ENCODE measurements around the gene ABHD17C. TPM values are rescaled to one million over a fixed set of nuclear protein-coding genes. Genes with fewer than 3 reads are reported as not detected.

The ABHD17C gene
- total RNA-seq, 4 donors from 2014 or later = 7.3 to 9.5 (median 8.4) TPM

GRCh38 chr15:80743189-80743833 lies 48.2 kb downstream of the ABHD17C start:
- intact Hi-C loops (cut with DNase I) = no loop called here
- Histone ChIP-seq H3K9me3 (no peaks in the 10 kb centered on the region), H3K27ac (no peak overlapping the region), H3K4me1 (peaks cover 0 to 4% of the 10 kb centered on the region in 2 donors), H3K4me3 (replicated peaks in 1 of 3) (no peak overlapping the region), H3K27me3 (no peaks in the 10 kb centered on the region), H3K36me3 (no peaks in the 10 kb centered on the region)
- DNase-seq = no peak
- 81 to 85% methylated on average over 11 of the region's 11 CpGs for WGBS, 2 donors
- TF ChIP-seq POLR2A (IDR thresholded peaks at IDR 0.05) = no peak
- TF ChIP-seq CTCF (IDR thresholded peaks at IDR 0.05) = no peak

- WGBS, 2 donors = 88% methylated on average over 6 of the region's 6 CpGs
Observed at GRCh38 chr15:80744415-80744814, 49.3 kb downstream of the ABHD17C start.

GRCh38 chr15:80744826-80745225 lies 49.7 kb downstream of the ABHD17C start:
- Histone ChIP-seq H3K36me3 (no peaks in the 10 kb centered on the region), H3K27ac (no peak overlapping the region), H3K27me3 (no peaks in the 10 kb centered on the region), H3K9me3 (no peaks in the 10 kb centered on the region), H3K4me3 (replicated peaks in 1 of 3) (no peak overlapping the region), H3K4me1 (peaks cover 0 to 4% of the 10 kb centered on the region in 2 donors)
- no peak for DNase-seq
- TF ChIP-seq POLR2A (IDR thresholded peaks at IDR 0.05) (no peak), CTCF (IDR thresholded peaks at IDR 0.05) (no peak)
- intact Hi-C loops (cut with DNase I) = no loop called here
- 49 to 60% methylated on average over 1 of the region's 1 CpG for WGBS, 2 donors

More at GRCh38 chr15:80744415-80744814, 49.3 kb downstream of the ABHD17C start:
- H3K27me3 ChIP-seq = no peaks in the 10 kb centered on the region
- no peak overlapping the region for H3K27ac ChIP-seq
- H3K4me3 ChIP-seq (replicated peaks in 1 of 3) = no peak overlapping the region
- no peak for DNase-seq
- peaks cover 0 to 4% of the 10 kb centered on the region in 2 donors for H3K4me1 ChIP-seq
- TF ChIP-seq CTCF (IDR thresholded peaks at IDR 0.05) = no peak
- TF ChIP-seq POLR2A (IDR thresholded peaks at IDR 0.05) = no peak
- intact Hi-C loops (cut with DNase I) = no loop called here
- H3K9me3 ChIP-seq = no peaks in the 10 kb centered on the region
- H3K36me3 ChIP-seq = no peaks in the 10 kb centered on the region

- no peak for TF ChIP-seq POLR2A (IDR thresholded peaks at IDR 0.05)
- no peak for TF ChIP-seq CTCF (IDR thresholded peaks at IDR 0.05)
- DNase-seq = no peak
- Histone ChIP-seq H3K27ac (no peak overlapping the region), H3K4me3 (replicated peaks in 1 of 3) (no peak overlapping the region), H3K9me3 (no peaks in the 10 kb centered on the region), H3K36me3 (no peaks in the 10 kb centered on the region), H3K27me3 (no peaks in the 10 kb centered on the region), H3K4me1 (peaks cover 0 to 4% of the 10 kb centered on the region in 2 donors)
- WGBS, 2 donors = 88 to 96% methylated on average over 1 of the region's 1 CpG
- intact Hi-C loops (cut with DNase I) = no loop called here
Observed at GRCh38 chr15:80745888-80746287, 50.8 kb downstream of the ABHD17C start.

- Histone ChIP-seq H3K4me1 (peaks cover 0 to 4% of the 10 kb centered on the region in 2 donors), H3K36me3 (no peaks in the 10 kb centered on the region), H3K27me3 (no peaks in the 10 kb centered on the region), H3K4me3 (replicated peaks in 1 of 3) (no peak overlapping the region), H3K9me3 (no peaks in the 10 kb centered on the region), H3K27ac (no peak overlapping the region)
- no peak for DNase-seq
- TF ChIP-seq POLR2A (IDR thresholded peaks at IDR 0.05) = no peak
- TF ChIP-seq CTCF (IDR thresholded peaks at IDR 0.05) = no peak
- intact Hi-C loops (cut with DNase I) = no loop called here
- 63 to 69% methylated on average over 16 of the region's 16 CpGs for WGBS, 2 donors
Observed at GRCh38 chr15:80747317-80748053, 52.4 kb downstream of the ABHD17C start.

Measured in thyroid gland (tissue), 4 donors.